ENCODE results near the gene HSD17B14.

The HSD17B14 gene

DNA sequence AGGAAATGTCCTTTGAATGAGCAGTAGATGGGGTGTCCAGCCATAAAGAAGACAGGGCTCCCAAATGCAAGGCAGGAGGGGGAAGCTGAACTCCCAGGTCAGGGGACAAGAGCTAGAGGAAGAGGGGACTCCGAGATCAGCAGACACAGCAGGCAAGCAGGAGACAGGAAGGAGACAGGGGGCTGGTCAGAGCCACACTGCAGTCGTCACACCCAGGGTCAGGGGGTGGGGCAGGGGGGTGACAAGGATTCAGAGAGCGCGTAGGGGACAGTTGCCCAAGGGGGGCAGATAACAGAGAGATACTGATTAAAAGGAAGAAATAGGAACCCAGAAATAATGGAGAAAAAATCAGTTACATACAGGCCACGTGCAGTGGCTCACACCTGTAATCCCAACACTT is 3.2 kb downstream of the HSD17B14 start:
- no peaks in the 10 kb centered on the region for H3K9me3 ChIP-seq (ENCODE audit: insufficient read depth, low read length)
- H3K27me3 ChIP-seq (ENCODE audit: low read depth, low read length), result no peaks in the 10 kb centered on the region
- no peak overlapping the region for H3K4me2 ChIP-seq (ENCODE audit: low read length)
- no peak overlapping the region for H3K27ac ChIP-seq (ENCODE audit: low read length)
- no peak overlapping the region for H2AFZ ChIP-seq (ENCODE audit: low read depth, low read length)
- no peak for TF ChIP-seq EZH2phosphoT487 (IDR thresholded peaks at IDR 0.05; ENCODE audit: low read depth)
- TF ChIP-seq, protein P1, sequence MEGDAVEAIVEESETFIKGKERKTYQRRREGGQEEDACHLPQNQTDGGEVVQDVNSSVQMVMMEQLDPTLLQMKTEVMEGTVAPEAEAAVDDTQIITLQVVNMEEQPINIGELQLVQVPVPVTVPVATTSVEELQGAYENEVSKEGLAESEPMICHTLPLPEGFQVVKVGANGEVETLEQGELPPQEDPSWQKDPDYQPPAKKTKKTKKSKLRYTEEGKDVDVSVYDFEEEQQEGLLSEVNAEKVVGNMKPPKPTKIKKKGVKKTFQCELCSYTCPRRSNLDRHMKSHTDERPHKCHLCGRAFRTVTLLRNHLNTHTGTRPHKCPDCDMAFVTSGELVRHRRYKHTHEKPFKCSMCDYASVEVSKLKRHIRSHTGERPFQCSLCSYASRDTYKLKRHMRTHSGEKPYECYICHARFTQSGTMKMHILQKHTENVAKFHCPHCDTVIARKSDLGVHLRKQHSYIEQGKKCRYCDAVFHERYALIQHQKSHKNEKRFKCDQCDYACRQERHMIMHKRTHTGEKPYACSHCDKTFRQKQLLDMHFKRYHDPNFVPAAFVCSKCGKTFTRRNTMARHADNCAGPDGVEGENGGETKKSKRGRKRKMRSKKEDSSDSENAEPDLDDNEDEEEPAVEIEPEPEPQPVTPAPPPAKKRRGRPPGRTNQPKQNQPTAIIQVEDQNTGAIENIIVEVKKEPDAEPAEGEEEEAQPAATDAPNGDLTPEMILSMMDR (IDR thresholded peaks at IDR 0.05; ENCODE audit: low read depth, low read length), result no peak
- H3K9ac ChIP-seq (ENCODE audit: low read length), result no peak overlapping the region
- peaks cover 4% of the 10 kb centered on the region for H3K36me3 ChIP-seq (replicated peaks; ENCODE audit: low read depth, low read length)
- H3K4me3 ChIP-seq (ENCODE audit: low read length), result no peak overlapping the region
- H4K20me1 ChIP-seq (ENCODE audit: insufficient read depth, low read length), result no peaks in the 10 kb centered on the region
- no peaks in the 10 kb centered on the region for H3K79me2 ChIP-seq (ENCODE audit: low read length)
- peaks cover 14% of the 10 kb centered on the region for H3K4me1 ChIP-seq (ENCODE audit: low read length)

DNA sequence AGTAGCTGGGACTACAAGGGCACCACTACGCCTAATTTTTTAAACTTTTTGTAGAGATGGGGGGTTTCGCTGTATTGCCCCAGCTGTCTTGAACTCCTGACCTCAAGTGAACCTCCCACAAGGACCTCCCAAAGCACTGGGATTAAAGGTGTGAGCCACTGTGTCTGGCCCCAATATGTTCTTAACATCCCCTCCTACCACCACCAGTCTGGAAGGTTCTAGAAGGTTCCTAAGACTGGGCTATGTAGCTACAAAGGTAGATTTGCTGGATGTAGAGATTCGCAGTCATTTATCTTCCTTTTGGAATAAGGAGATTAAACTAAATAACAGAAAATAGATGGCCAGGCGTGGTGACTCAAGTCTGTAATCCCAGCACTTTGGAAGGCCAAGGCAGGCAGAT is 5.3 kb downstream of the HSD17B14 start:
- Histone ChIP-seq H2AFZ (ENCODE audit: low read depth, low read length) (no peak overlapping the region), H3K27me3 (ENCODE audit: low read depth, low read length) (no peaks in the 10 kb centered on the region), H3K4me1 (ENCODE audit: low read length) (peaks cover 5% of the 10 kb centered on the region), H3K9ac (ENCODE audit: low read length) (no peak overlapping the region), H3K27ac (ENCODE audit: low read length) (no peak overlapping the region), H3K4me3 (ENCODE audit: low read length) (no peak overlapping the region), H3K36me3 (replicated peaks; ENCODE audit: low read depth, low read length) (peaks cover 4% of the 10 kb centered on the region), H3K79me2 (ENCODE audit: low read length) (no peaks in the 10 kb centered on the region), H4K20me1 (ENCODE audit: insufficient read depth, low read length) (no peaks in the 10 kb centered on the region), H3K9me3 (ENCODE audit: insufficient read depth, low read length) (no peaks in the 10 kb centered on the region), H3K4me2 (ENCODE audit: low read length) (no peak overlapping the region)
- no peak for TF ChIP-seq EZH2phosphoT487 (IDR thresholded peaks at IDR 0.05; ENCODE audit: low read depth)
- TF ChIP-seq, protein P1 (IDR thresholded peaks at IDR 0.05; ENCODE audit: low read depth, low read length), result no peak

DNA sequence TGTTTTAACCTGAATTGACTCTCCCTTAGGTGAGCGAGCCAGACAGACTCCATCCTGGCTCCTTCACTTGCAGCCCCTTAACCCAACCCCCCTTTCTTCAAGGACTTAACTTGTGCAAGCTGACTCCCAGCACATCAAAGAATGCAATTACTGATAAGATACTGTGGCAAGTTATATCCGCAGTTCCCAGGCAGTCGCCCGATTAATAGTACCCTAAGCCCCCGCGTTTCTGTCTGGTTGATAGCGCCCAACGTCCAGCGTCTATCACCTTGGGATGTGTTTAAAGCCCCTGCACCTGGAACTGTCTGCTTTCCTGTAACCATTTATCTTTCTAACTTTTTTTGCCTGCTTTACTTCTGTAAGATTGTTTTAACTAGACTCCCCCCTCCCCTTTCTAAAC is 6.2 kb downstream of the HSD17B14 start:
- Histone ChIP-seq H3K9ac (ENCODE audit: low read length) (no peak overlapping the region), H3K4me1 (ENCODE audit: low read length) (no peaks in the 10 kb centered on the region), H3K36me3 (replicated peaks; ENCODE audit: low read depth, low read length) (peaks cover 4% of the 10 kb centered on the region), H3K9me3 (ENCODE audit: insufficient read depth, low read length) (no peaks in the 10 kb centered on the region), H3K4me2 (ENCODE audit: low read length) (no peak overlapping the region), H3K79me2 (ENCODE audit: low read length) (no peaks in the 10 kb centered on the region), H3K27ac (ENCODE audit: low read length) (no peak overlapping the region), H3K27me3 (ENCODE audit: low read depth, low read length) (no peaks in the 10 kb centered on the region), H4K20me1 (ENCODE audit: insufficient read depth, low read length) (no peaks in the 10 kb centered on the region), H2AFZ (ENCODE audit: low read depth, low read length) (no peak overlapping the region), H3K4me3 (ENCODE audit: low read length) (no peak overlapping the region)
- TF ChIP-seq, protein P1 (IDR thresholded peaks at IDR 0.05; ENCODE audit: low read depth, low read length), result no peak
- no peak for TF ChIP-seq EZH2phosphoT487 (IDR thresholded peaks at IDR 0.05; ENCODE audit: low read depth)

DNA sequence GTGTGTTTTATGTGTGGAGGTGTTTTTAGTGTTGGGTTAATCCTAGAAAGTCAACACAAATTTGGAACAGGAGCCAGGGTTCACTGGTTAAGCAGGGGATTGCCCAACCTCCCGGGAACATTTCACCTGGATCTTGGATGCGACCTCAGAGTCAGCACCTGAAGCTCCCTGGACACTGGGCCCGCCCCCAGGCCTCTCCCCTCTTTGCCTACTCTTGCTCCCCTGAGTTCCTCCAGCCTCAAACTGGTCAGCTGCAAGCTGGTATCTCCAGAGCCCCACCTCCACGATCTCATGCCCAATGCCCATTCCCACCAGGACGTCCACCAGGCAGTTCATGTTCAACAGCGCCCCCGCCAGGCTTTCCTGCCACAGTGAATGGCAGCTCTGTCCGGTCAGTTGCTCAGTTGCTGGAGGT is 9.7 kb downstream of the HSD17B14 start:
- TF ChIP-seq, protein P1 (IDR thresholded peaks at IDR 0.05; ENCODE audit: low read depth, low read length), result peak; percentile 14; the same call in 1 of the 2 replicates
- TF ChIP-seq EZH2phosphoT487 (IDR thresholded peaks at IDR 0.05; ENCODE audit: low read depth), result no peak
- H4K20me1 ChIP-seq (ENCODE audit: insufficient read depth, low read length), result no peaks in the 10 kb centered on the region
- H3K4me3 ChIP-seq (ENCODE audit: low read length), result no peak overlapping the region
- no peaks in the 10 kb centered on the region for H3K4me1 ChIP-seq (ENCODE audit: low read length)
- no peaks in the 10 kb centered on the region for H3K27me3 ChIP-seq (ENCODE audit: low read depth, low read length)
- H3K9ac ChIP-seq (ENCODE audit: low read length), result no peak overlapping the region
- H3K9me3 ChIP-seq (ENCODE audit: insufficient read depth, low read length), result no peaks in the 10 kb centered on the region
- H2AFZ ChIP-seq (ENCODE audit: low read depth, low read length), result no peak overlapping the region
- H3K27ac ChIP-seq (ENCODE audit: low read length), result no peak overlapping the region
- H3K36me3 ChIP-seq (replicated peaks; ENCODE audit: low read depth, low read length), result peaks cover 6% of the 10 kb centered on the region
- no peak overlapping the region for H3K4me2 ChIP-seq (ENCODE audit: low read length)
- H3K79me2 ChIP-seq (ENCODE audit: low read length), result no peaks in the 10 kb centered on the region

Measured in OCI-LY3 (cell line).